ENCODE data around the gene GJB6.
"Not testable (repeated sequence)": the region's sequence is repeated elsewhere in the genome, so short reads cannot be mapped to it uniquely, and the experiment has no call there.

Gene GJB6

GRCh38 chr13:20231839-20232555 is at the start of gene GJB6:
Gene GJB6 (minus strand): TSS chr13:20232319. CDS start chr13:20223480, 8,839 bp downstream.
- peak in 1 of 4 experiments; percentile 6 for DNase-seq

- DNase-seq, result not testable (repeated sequence)
These were observed 44.8 kb upstream of the GJB6 start for GRCh38 chr13:20276901-20277300.

- no peak for DNase-seq
These were observed 42.3 kb upstream of the GJB6 start for GRCh38 chr13:20274466-20274865.

GRCh38 chr13:20272588-20273171 is 40.6 kb upstream of the GJB6 start:
- DNase-seq, result no peak

GRCh38 chr13:20272104-20272503 is 40.0 kb upstream of the GJB6 start:
- DNase-seq, result no peak

GRCh38 chr13:20271441-20271840 is 39.3 kb upstream of the GJB6 start:
- DNase-seq, result no peak

- DNase-seq, result no peak
These were observed 38.2 kb upstream of the GJB6 start for GRCh38 chr13:20270163-20270865.

- DNase-seq, result no peak
These were observed 32.3 kb upstream of the GJB6 start for GRCh38 chr13:20264271-20265018.

- no peak for DNase-seq
These were observed 31.4 kb upstream of the GJB6 start for GRCh38 chr13:20263393-20264044.

- DNase-seq, result no peak
These were observed 26.8 kb upstream of the GJB6 start for GRCh38 chr13:20258963-20259288.

GRCh38 chr13:20258208-20258962 is 26.3 kb upstream of the GJB6 start:
- no peak for DNase-seq

GRCh38 chr13:20254076-20254475 is 22.0 kb upstream of the GJB6 start:
- no peak for DNase-seq

- no peak for DNase-seq
These were observed 17.8 kb upstream of the GJB6 start for GRCh38 chr13:20249913-20250312.

GRCh38 chr13:20247963-20248362 is 15.8 kb upstream of the GJB6 start:
- no peak for DNase-seq

- no peak for DNase-seq
These were observed 15.3 kb upstream of the GJB6 start for GRCh38 chr13:20247403-20247802.

- DNase-seq, result no peak
These were observed 9.5 kb upstream of the GJB6 start for GRCh38 chr13:20241593-20241992.

GRCh38 chr13:20239748-20240147 is 7.6 kb upstream of the GJB6 start:
- DNase-seq, result no peak

GRCh38 chr13:20232556-20233277 is 598 bp upstream of the GJB6 start:
- no peak for DNase-seq

GRCh38 chr13:20230913-20231838 is 943 bp downstream of the GJB6 start:
- no peak for DNase-seq

GRCh38 chr13:20227730-20228129 is 4.4 kb downstream of the GJB6 start:
- DNase-seq, result no peak
